Endothelial cell of coronary artery (primary cell): ENCODE measurements around the gene ALPG. TPM values are rescaled to one million over a fixed set of nuclear protein-coding genes. Genes with fewer than 3 reads are reported as not detected.

Experiments used
- total RNA-seq: library from RNA; depleted of rRNA; stranded (reverse); fragments of >200 nt; gene quantifications from 2 replicates; pipeline ENCODE4 v1.2.3, GENCODE V29; 2014

ALPG gene
- not detected in 2 replicates for total RNA-seq

DNA sequence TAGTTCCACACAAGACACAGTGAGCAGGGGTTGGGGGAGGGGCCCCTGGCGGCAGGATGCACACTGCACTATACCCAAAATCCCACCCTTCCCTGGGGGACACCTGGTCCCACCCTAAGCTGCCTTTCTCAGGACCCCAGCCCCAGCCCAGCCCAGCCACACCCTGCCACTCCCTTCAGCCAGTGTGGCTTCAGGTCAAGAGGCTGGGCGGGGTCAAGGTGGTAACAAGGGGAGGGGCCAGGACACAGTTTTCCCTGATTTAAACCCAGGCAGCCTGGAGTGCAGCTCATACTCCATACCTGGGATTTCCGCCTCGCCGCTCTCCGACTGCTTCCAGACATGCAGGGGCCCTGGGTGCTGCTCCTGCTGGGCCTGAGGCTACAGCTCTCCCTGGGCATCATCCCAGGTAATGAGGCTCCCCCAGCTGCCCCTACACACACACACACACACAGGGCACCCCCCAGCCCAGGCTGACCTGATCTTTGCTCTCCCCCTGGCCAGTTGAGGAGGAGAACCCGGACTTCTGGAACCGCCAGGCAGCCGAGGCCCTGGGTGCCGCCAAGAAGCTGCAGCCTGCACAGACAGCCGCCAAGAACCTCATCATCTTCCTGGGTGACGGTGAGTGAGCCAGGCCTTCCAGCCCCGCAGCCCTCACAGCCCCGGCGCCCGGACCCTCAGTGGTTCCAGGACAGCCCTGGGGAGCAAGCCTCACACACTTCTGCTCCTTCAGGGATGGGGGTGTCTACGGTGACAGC, at the start of gene ALPG:
TSS of gene ALPG (plus strand) at position 289 of the 755 bp plus-strand sequence. CDS start at position 340, 51 bp downstream.

DNA sequence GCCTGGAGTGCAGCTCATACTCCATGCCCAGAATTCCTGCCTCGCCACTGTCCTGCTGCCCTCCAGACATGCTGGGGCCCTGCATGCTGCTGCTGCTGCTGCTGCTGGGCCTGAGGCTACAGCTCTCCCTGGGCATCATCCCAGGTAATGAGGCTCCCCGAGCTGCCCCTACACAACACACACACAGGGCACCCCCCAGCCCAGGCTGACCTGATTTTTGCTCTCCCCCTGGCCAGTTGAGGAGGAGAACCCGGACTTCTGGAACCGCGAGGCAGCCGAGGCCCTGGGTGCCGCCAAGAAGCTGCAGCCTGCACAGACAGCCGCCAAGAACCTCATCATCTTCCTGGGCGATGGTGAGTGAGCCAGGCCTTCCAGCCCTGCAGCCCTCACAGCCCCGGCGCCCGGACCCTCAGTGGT, 27.9 kb upstream of the ALPG start, which contains the start of gene ALPP:
TSS of gene ALPP (plus strand) at position 17 of the 417 bp plus-strand sequence. CDS start at position 69, 52 bp downstream.

DNA sequence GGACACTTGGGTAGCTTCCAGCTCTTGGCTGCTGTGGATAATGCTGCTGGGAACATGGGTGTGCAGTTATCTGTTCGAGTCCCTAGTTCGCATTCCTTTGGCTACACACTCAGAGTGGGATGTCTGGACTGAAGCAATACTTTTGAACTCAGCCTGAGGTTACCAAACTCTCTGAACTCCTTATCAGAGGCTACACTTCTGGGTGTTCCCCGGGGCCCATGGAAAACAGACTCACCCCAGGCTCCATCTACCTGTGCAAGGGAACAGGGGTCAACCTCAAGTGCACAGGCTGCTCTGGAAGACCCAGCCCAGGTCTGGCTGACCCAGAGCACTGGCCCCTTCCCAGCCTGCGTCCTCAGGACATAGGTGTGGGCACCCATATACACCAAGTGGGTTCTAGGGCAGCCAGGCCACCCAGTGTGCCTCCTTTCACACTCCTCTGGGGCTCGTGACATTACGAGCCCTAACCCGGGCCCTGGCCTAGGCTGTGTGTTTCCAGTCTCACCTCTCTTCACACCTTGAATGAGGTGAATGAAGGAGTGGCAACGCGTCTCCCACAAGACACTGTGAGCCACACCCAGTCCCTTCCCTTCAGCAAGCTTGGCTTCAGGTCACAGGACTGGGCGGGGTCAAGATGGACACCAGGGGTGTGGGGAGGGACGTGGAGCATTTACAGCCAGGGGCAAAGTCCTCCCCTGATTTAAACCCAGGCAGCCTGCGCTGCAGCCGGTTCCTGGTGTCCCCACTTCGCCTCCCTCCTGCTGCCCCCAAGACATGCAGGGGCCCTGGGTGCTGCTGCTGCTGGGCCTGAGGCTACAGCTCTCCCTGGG, 49.0 kb downstream of the ALPG start, which contains the start of gene ALPI:
TSS of gene ALPI (plus strand) at position 728 of the 830 bp plus-strand sequence. CDS start at position 775, 47 bp downstream.

Other genes starting within 250 kb of the ALPG start
- not detected in 2 replicates for gene ALPP, start 28.1 kb upstream of the ALPG start, total RNA-seq
- gene ALPI, start 49.3 kb downstream of the ALPG start, total RNA-seq: not detected in 2 replicates
- gene ECEL1, start 81.0 kb downstream of the ALPG start, total RNA-seq: not detected in 2 replicates
- gene PRSS56, start 113.5 kb downstream of the ALPG start, total RNA-seq: not detected in 2 replicates
- gene CHRND, start 119.3 kb downstream of the ALPG start, total RNA-seq: not detected in 2 replicates
- not detected in 2 replicates for gene CHRNG, start 132.8 kb downstream of the ALPG start, total RNA-seq
- gene TIGD1, start 143.7 kb downstream of the ALPG start, total RNA-seq: 1.2 and 1.8 TPM in 2 replicates
- gene EIF4E2, start 143.8 kb downstream of the ALPG start, total RNA-seq: 185 and 210 TPM in 2 replicates
- gene EFHD1, start 226.8 kb downstream of the ALPG start, total RNA-seq: 0.47 TPM in 1 of 2 replicates, not detected in the other